ENCODE data around the gene CCDC134.

CCDC134 gene

GRCh38 chr22:41800348-41801146 lies at the start of gene CCDC134:
Gene CCDC134 (plus strand): TSS chr22:41800679. CDS start chr22:41808891, 8,212 bp downstream.
- peak; percentile 77 for DNase-seq (ENCODE audit: low read depth)

GRCh38 chr22:41752011-41752970 lies 48.2 kb upstream of the CCDC134 start:
- no peak for DNase-seq (ENCODE audit: low read depth)

GRCh38 chr22:41753984-41754383 lies 46.5 kb upstream of the CCDC134 start:
- DNase-seq (ENCODE audit: low read depth), result no peak

- DNase-seq (ENCODE audit: low read depth), result no peak
Measured at GRCh38 chr22:41757502-41757901, 43.0 kb upstream of the CCDC134 start.

- no peak for DNase-seq (ENCODE audit: low read depth)
Measured at GRCh38 chr22:41758231-41758630, 42.2 kb upstream of the CCDC134 start.

GRCh38 chr22:41762980-41763779 lies 37.3 kb upstream of the CCDC134 start:
- DNase-seq (ENCODE audit: low read depth), result no peak

GRCh38 chr22:41766476-41766875 lies 34.0 kb upstream of the CCDC134 start:
- DNase-seq (ENCODE audit: low read depth), result no peak

- DNase-seq (ENCODE audit: low read depth), result no peak
Measured at GRCh38 chr22:41768430-41768829, 32.0 kb upstream of the CCDC134 start.

- DNase-seq (ENCODE audit: low read depth), result no peak
Measured at GRCh38 chr22:41770715-41771468, 29.6 kb upstream of the CCDC134 start.

- no peak for DNase-seq (ENCODE audit: low read depth)
Measured at GRCh38 chr22:41772198-41772597, 28.3 kb upstream of the CCDC134 start.

GRCh38 chr22:41772645-41773044 lies 27.8 kb upstream of the CCDC134 start:
- DNase-seq (ENCODE audit: low read depth), result no peak

- DNase-seq (ENCODE audit: low read depth), result no peak
Measured at GRCh38 chr22:41775338-41775737, 25.1 kb upstream of the CCDC134 start.

- no peak for DNase-seq (ENCODE audit: low read depth)
Measured at GRCh38 chr22:41775976-41776375, 24.5 kb upstream of the CCDC134 start.

- no peak for DNase-seq (ENCODE audit: low read depth)
Measured at GRCh38 chr22:41776381-41776780, 24.1 kb upstream of the CCDC134 start.

- no peak for DNase-seq (ENCODE audit: low read depth)
Measured at GRCh38 chr22:41777749-41778425, 22.6 kb upstream of the CCDC134 start.

GRCh38 chr22:41779929-41780505 lies 20.5 kb upstream of the CCDC134 start:
- DNase-seq (ENCODE audit: low read depth), result no peak

- DNase-seq (ENCODE audit: low read depth), result peak; percentile 64
Measured at GRCh38 chr22:41780746-41781505, 19.6 kb upstream of the CCDC134 start.

GRCh38 chr22:41781507-41781906 lies 19.0 kb upstream of the CCDC134 start:
- DNase-seq (ENCODE audit: low read depth), result no peak

GRCh38 chr22:41782316-41782715 lies 18.2 kb upstream of the CCDC134 start:
- no peak for DNase-seq (ENCODE audit: low read depth)

- no peak for DNase-seq (ENCODE audit: low read depth)
Measured at GRCh38 chr22:41782751-41783150, 17.7 kb upstream of the CCDC134 start.
